ENCODE data around the gene DDX53. TPM values are rescaled to one million over a fixed set of nuclear protein-coding genes. Genes with fewer than 3 reads are reported as not detected.

Gene DDX53
- total RNA-seq, 4 donors from 2014 or later = not detected

- Histone ChIP-seq H3K9me3 (no peaks in the 10 kb centered on the region), H3K36me3 (no peaks in the 10 kb centered on the region), H3K27ac (no peak overlapping the region), H3K27me3 (no peaks in the 10 kb centered on the region), H3K4me3 (no peak overlapping the region), H3K4me1 (no peaks in the 10 kb centered on the region)
- intact Hi-C loops (cut with DNase I; ENCODE audit: low total_unique reads) = no loop called here
- in situ Hi-C loops (cut with MboI; ENCODE audit: low pct_ligation_motif_present in 1 of 4, low pct_unique_long_range_greater_than_20kb in 1 of 4, low sequenced_read_pairs in 3 of 4) = no loop called here
- 63% methylated on average over 4 of the region's 4 CpGs; no CpG with 5 or more reads in 1 of the 2 donors for WGBS, 2 donors (ENCODE audit: low coverage in 1 of 2)
- DNase-seq = no peak
- no peak for TF ChIP-seq POLR2AphosphoS5 (IDR thresholded peaks at IDR 0.05)
- TF ChIP-seq EP300 (IDR thresholded peaks at IDR 0.05; ENCODE audit: low read depth) = no peak
- no peak for TF ChIP-seq CTCF (IDR thresholded peaks at IDR 0.05)
- no peak for TF ChIP-seq POLR2A (IDR thresholded peaks at IDR 0.05)
Observed at GRCh38 chrX:22959204-22959920, 40.4 kb upstream of the DDX53 start.

GRCh38 chrX:22963196-22963595, 36.6 kb upstream of the DDX53 start:
- H3K4me3 ChIP-seq = no peak overlapping the region
- in situ Hi-C loops (cut with MboI; ENCODE audit: low pct_ligation_motif_present in 1 of 4, low pct_unique_long_range_greater_than_20kb in 1 of 4, low sequenced_read_pairs in 3 of 4) (no loop called here), intact Hi-C loops (cut with DNase I; ENCODE audit: low total_unique reads) (no loop called here)
- H3K36me3 ChIP-seq = no peaks in the 10 kb centered on the region
- no peaks in the 10 kb centered on the region for H3K4me1 ChIP-seq
- WGBS, 2 donors (ENCODE audit: low coverage in 1 of 2) = 33 to 51% methylated on average over 1 to 2 of the region's 2 CpGs
- no peaks in the 10 kb centered on the region for H3K27me3 ChIP-seq
- no peaks in the 10 kb centered on the region for H3K9me3 ChIP-seq
- no peak for DNase-seq
- TF ChIP-seq CTCF (IDR thresholded peaks at IDR 0.05) (no peak), POLR2AphosphoS5 (IDR thresholded peaks at IDR 0.05) (no peak), EP300 (IDR thresholded peaks at IDR 0.05; ENCODE audit: low read depth) (no peak), POLR2A (IDR thresholded peaks at IDR 0.05) (no peak)
- no peak overlapping the region for H3K27ac ChIP-seq

GRCh38 chrX:22968494-22968893, 31.3 kb upstream of the DDX53 start:
- WGBS, 2 donors (ENCODE audit: low coverage in 1 of 2) = 54% methylated on average over 2 of the region's 2 CpGs; no CpG with 5 or more reads in 1 of the 2 donors
- no peaks in the 10 kb centered on the region for H3K4me1 ChIP-seq
- no peak overlapping the region for H3K4me3 ChIP-seq
- in situ Hi-C loops (cut with MboI; ENCODE audit: low pct_ligation_motif_present in 1 of 4, low pct_unique_long_range_greater_than_20kb in 1 of 4, low sequenced_read_pairs in 3 of 4) (no loop called here), intact Hi-C loops (cut with DNase I; ENCODE audit: low total_unique reads) (no loop called here)
- no peaks in the 10 kb centered on the region for H3K9me3 ChIP-seq
- H3K36me3 ChIP-seq = no peaks in the 10 kb centered on the region
- TF ChIP-seq EP300 (IDR thresholded peaks at IDR 0.05; ENCODE audit: low read depth) (no peak), CTCF (IDR thresholded peaks at IDR 0.05) (no peak), POLR2A (IDR thresholded peaks at IDR 0.05) (no peak), POLR2AphosphoS5 (IDR thresholded peaks at IDR 0.05) (no peak)
- no peak overlapping the region for H3K27ac ChIP-seq
- DNase-seq = no peak
- no peaks in the 10 kb centered on the region for H3K27me3 ChIP-seq

GRCh38 chrX:22969411-22969810, 30.3 kb upstream of the DDX53 start:
- in situ Hi-C loops (cut with MboI; ENCODE audit: low pct_ligation_motif_present in 1 of 4, low pct_unique_long_range_greater_than_20kb in 1 of 4, low sequenced_read_pairs in 3 of 4) = no loop called here
- TF ChIP-seq POLR2AphosphoS5 (IDR thresholded peaks at IDR 0.05) = no peak
- TF ChIP-seq POLR2A (IDR thresholded peaks at IDR 0.05) = no peak
- no peak for TF ChIP-seq CTCF (IDR thresholded peaks at IDR 0.05)
- no peak for TF ChIP-seq EP300 (IDR thresholded peaks at IDR 0.05; ENCODE audit: low read depth)
- Histone ChIP-seq H3K27me3 (no peaks in the 10 kb centered on the region), H3K9me3 (no peaks in the 10 kb centered on the region), H3K4me3 (no peak overlapping the region), H3K36me3 (no peaks in the 10 kb centered on the region), H3K27ac (no peak overlapping the region), H3K4me1 (no peaks in the 10 kb centered on the region)
- DNase-seq = no peak
- intact Hi-C loops (cut with DNase I; ENCODE audit: low total_unique reads) = no loop called here
- WGBS, 2 donors (ENCODE audit: low coverage in 1 of 2) = 22% methylated on average over 1 of the region's 1 CpG; no CpG with 5 or more reads in 1 of the 2 donors

All from transverse colon (tissue), 4 donors.